Testis (tissue), 3 donors: ENCODE measurements around the gene FXYD7. TPM values are rescaled to one million over a fixed set of nuclear protein-coding genes. Genes with fewer than 3 reads are reported as not detected.

Experiments
- DNase-seq: peaks from one replicate; pipeline ENCODE4 v3.0.0-alpha.2; 2019
- H3K27ac ChIP-seq, 2 donors: fragments of 200-600 bp; sonication (generic); one replicate each; pipeline ENCODE4 v1.5.1; 2019
- H3K27me3 ChIP-seq: fragments of 200-600 bp; sonication (generic); one replicate; pipeline ENCODE4 v1.5.1; 2019
- H3K36me3 ChIP-seq: fragments of 200-600 bp; sonication (generic); one replicate; pipeline ENCODE4 v1.5.1; 2017; ENCODE audit warnings: low read depth; ENCODE audit errors: missing control alignments
- H3K4me1 ChIP-seq: fragments of 200-600 bp; sonication (generic); one replicate; pipeline ENCODE4 v1.5.1; 2019
- H3K4me3 ChIP-seq, 2 donors: fragments of 200-600 bp; sonication (generic); one replicate each; pipeline ENCODE4 v1.5.1; 2017 to 2019
- H3K9me3 ChIP-seq: fragments of 200-600 bp; sonication (generic); one replicate; pipeline ENCODE4 v1.5.1; 2017
- CTCF ChIP-seq, 3 experiments: fragments of 450-650 bp in 2 of 3; fragments of 200-600 bp in 1 of 3; sonication (generic) in 1 of 3; IDR thresholded peaks; one replicate each; pipeline ENCODE4 v1.5.1; 2016 to 2019; ENCODE audit warnings: antibody characterized with exemption in 3 of 3, mild to moderate bottlenecking in 2 of 3, moderate library complexity in 1 of 3
- POLR2A ChIP-seq: fragments of 450-650 bp; IDR thresholded peaks from one replicate; pipeline ENCODE4 v1.6.1; 2017; ENCODE audit warnings: antibody characterized with exemption, mild to moderate bottlenecking, moderate library complexity
- WGBS, 2 donors: methylation state at CpG; one replicate each; pipeline ENCODE4 v1.1.5; 2018; 5-methylcytosine and 5-hydroxymethylcytosine counted together
- intact Hi-C: fragments of 100-400 bp; cut with DNase I; formaldehyde crosslinking; loops from one replicate; pipeline ENCODE4 v1.15.1; 2023; ENCODE audit warnings: low total_unique reads
- polyA plus RNA-seq: library from polyadenylated mRNA; stranded (reverse); fragments of 350-450 nt; fragmentation: Illumina TruSeq; extraction: RNeasy Lipid Tissue Mini Kit (QIAGEN cat#74804); gene quantifications from one replicate; pipeline ENCODE4 v1.2.3, GENCODE V29; 2014; ENCODE audit warnings: low read depth, low replicate concordance; ENCODE audit not compliant: insufficient read depth
- total RNA-seq, 2 donors: library from RNA; depleted of rRNA; stranded (reverse); fragments of >200 nt; gene quantifications; one replicate each; pipeline ENCODE4 v1.2.3, GENCODE V29; 2016

FXYD7 gene
- total and polyA plus RNA-seq, 3 donors from 2014 or later: 1.2 to 2.1 TPM; not detected in 1

GRCh38 chr19:35114353-35115176, 28.5 kb upstream of the FXYD7 start:
- TF ChIP-seq POLR2A: no peak
- TF ChIP-seq CTCF (IDR thresholded peaks at IDR 0.05): peak; percentile 86 to 96 (median 88)
- Histone ChIP-seq H3K4me3 (peak overlapping the region; percentile 21 to 39), H3K36me3 (no peaks in the 10 kb centered on the region), H3K9me3 (no peaks in the 10 kb centered on the region), H3K27ac (no peak overlapping the region), H3K27me3 (no peaks in the 10 kb centered on the region), H3K4me1 (peaks cover 3% of the 10 kb centered on the region)
- intact Hi-C loops: no loop called here
- DNase-seq: peak; percentile 86
- 8 to 9% methylated on average over 12 to 23 of the region's 23 CpGs for WGBS, 2 donors

- Histone ChIP-seq H3K36me3 (no peaks in the 10 kb centered on the region), H3K4me3 (peak within 1 kb of the TSS; percentile 21 to 39), H3K4me1 (peaks cover 6% of the 10 kb centered on the region), H3K9me3 (no peaks in the 10 kb centered on the region), H3K27me3 (no peaks in the 10 kb centered on the region), H3K27ac (no peak within 1 kb of the TSS)
- 57 to 58% methylated on average over 11 to 14 of the region's 14 CpGs for WGBS, 2 donors
- TF ChIP-seq POLR2A: no peak
- no peak for TF ChIP-seq CTCF (IDR thresholded peaks at IDR 0.05)
- DNase-seq: no peak
- intact Hi-C loops: no loop called here
Observed at GRCh38 chr19:35115177-35115951, 27.7 kb upstream of the FXYD7 start, which contains the start of gene FXYD3. FXYD3 (plus strand) TSS chr19:35115823; CDS start chr19:35119377, 3,554 bp downstream.

GRCh38 chr19:35116072-35116801, 26.8 kb upstream of the FXYD7 start:
- no peaks in the 10 kb centered on the region for H3K27me3 ChIP-seq
- no peaks in the 10 kb centered on the region for H3K9me3 ChIP-seq
- no peak for DNase-seq
- WGBS, 2 donors: 87 to 90% methylated on average over 10 to 13 of the region's 13 CpGs
- TF ChIP-seq POLR2A: no peak
- TF ChIP-seq CTCF (IDR thresholded peaks at IDR 0.05): no peak
- H3K4me3 ChIP-seq: no peak overlapping the region
- no peaks in the 10 kb centered on the region for H3K36me3 ChIP-seq
- intact Hi-C loops: no loop called here
- no peak overlapping the region for H3K27ac ChIP-seq
- H3K4me1 ChIP-seq: peaks cover 6% of the 10 kb centered on the region

GRCh38 chr19:35117116-35117515, 25.9 kb upstream of the FXYD7 start:
- TF ChIP-seq POLR2A: no peak
- no peak for TF ChIP-seq CTCF (IDR thresholded peaks at IDR 0.05)
- WGBS, 2 donors: 73 to 83% methylated on average over 5 to 8 of the region's 8 CpGs
- Histone ChIP-seq H3K27ac (no peak overlapping the region), H3K9me3 (no peaks in the 10 kb centered on the region), H3K27me3 (no peaks in the 10 kb centered on the region), H3K36me3 (no peaks in the 10 kb centered on the region), H3K4me1 (peaks cover 6% of the 10 kb centered on the region), H3K4me3 (no peak overlapping the region)
- DNase-seq: no peak
- intact Hi-C loops: no loop called here
